Dermis blood vessel endothelial cell (primary cell): ENCODE data around the gene LTA4H. TPM values are rescaled to one million over a fixed set of nuclear protein-coding genes. Genes with fewer than 3 reads are reported as not detected.

Source experiments
- DNase-seq: peaks from one replicate; pipeline ENCODE4 v3.0.0; 2010
- total RNA-seq: library from RNA; depleted of rRNA; stranded (reverse); fragments of >200 nt; gene quantifications from 2 replicates; pipeline ENCODE4 v1.2.3, GENCODE V29; 2014

Gene LTA4H
- total RNA-seq, 1 donor from 2014 or later, result 137 TPM

GRCh38 chr12:96033549-96034389 is 1.6 kb downstream of the LTA4H start:
- DNase-seq, result no peak

- DNase-seq, result no peak
Measured at GRCh38 chr12:96029826-96030225, 5.6 kb downstream of the LTA4H start.

DNA sequence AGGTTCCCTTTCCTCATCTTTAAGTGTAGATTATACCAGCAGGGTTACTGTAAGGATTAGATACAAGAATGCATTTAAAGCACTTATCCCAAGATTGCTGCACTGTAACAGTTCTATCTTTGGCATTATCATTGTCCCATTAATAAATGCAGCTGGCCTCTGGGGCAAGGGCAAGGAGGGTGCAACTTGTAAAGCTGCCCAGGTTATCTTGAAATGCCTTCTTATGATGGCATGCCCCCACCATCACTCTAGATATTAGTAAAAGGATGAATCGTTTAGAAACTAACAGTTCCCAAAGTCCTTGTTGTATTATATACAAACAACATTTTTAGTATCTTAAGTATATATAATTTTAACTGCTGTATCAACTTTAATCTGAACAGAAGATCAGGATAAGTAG is 6.8 kb downstream of the LTA4H start:
- no peak for DNase-seq

- no peak for DNase-seq
Measured at GRCh38 chr12:96026331-96026730, 9.1 kb downstream of the LTA4H start.

DNA sequence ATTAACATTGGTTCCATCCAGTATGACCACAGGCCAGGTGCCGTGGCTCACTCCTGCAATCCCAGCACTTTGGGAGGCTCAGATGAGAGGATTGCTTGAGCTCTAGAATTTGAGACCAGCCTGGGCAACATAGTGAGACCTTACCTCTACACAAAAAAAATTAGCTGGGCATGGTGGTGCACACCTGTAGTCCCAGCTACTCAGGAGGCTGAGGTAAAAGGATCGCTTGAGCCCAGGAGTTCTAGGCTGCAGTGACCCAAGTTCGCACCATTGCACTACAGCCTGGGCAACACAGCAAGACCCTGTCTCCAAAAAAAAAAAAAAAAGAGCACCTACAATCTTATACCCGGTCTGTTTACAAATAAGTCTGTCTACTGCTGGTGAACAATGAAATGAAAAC is 9.9 kb downstream of the LTA4H start:
- DNase-seq, result no peak

DNA sequence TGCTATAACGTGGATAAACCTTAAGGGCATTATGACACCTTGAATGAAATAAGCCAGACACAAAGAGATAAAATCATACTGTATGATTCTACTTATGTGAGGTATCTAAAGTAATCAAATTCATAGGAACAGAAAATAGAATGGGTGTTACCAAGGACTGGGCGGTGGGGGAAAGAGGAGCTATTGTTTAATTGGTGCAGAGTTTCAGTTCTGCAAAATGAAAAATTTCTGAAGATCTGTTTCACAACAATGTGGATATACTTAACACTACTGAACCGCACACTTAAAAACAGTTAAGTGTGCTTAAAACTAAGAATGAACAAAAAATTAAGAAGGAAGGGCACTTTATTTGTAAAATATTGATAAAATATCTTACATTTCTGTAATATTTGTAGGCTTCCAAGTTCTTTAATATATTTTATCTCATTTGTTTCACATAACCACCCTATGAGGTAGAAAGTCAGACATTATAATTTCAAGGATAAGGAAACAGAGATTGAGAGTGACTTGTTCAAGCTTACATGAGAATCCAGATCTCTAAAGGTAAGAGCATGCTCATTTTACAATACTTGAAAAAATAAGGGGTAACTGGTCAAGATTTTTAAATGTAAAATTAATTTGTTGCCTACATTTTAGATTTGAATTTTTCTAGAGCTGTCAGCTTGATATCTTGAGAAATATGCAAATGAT is 14.9 kb downstream of the LTA4H start:
- no peak for DNase-seq

- DNase-seq, result peak; percentile 67
Measured at GRCh38 chr12:96015672-96016071, 19.7 kb downstream of the LTA4H start.

GRCh38 chr12:96014943-96015599 is 20.3 kb downstream of the LTA4H start:
- DNase-seq, result no peak

DNA sequence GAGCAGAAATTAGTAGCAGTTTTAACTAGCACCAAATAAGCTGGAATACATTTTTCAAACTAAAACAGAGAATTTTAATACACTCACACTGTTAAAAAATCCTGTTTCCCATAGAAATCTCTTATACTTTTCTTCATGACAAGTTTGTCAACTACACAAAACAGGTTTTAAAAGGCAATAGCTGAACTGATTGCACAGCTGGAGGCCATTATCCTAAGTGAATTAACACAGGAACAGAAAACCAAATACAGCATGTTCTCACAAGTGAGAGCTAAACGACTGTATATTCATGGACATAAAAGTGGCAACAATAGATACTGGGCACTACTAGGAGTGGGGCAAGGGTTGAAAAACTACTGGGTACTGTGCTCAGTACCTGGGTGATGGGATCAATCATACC is 27.7 kb downstream of the LTA4H start:
- DNase-seq, result no peak

GRCh38 chr12:96006727-96007126 is 28.7 kb downstream of the LTA4H start:
- DNase-seq, result no peak

- no peak for DNase-seq
Measured at GRCh38 chr12:96000858-96001257, 34.5 kb downstream of the LTA4H start.

GRCh38 chr12:95999484-95999883 is 35.9 kb downstream of the LTA4H start:
- no peak for DNase-seq

- DNase-seq, result peak; percentile 81
Measured at GRCh38 chr12:95998611-95999286, 36.6 kb downstream of the LTA4H start.

DNA sequence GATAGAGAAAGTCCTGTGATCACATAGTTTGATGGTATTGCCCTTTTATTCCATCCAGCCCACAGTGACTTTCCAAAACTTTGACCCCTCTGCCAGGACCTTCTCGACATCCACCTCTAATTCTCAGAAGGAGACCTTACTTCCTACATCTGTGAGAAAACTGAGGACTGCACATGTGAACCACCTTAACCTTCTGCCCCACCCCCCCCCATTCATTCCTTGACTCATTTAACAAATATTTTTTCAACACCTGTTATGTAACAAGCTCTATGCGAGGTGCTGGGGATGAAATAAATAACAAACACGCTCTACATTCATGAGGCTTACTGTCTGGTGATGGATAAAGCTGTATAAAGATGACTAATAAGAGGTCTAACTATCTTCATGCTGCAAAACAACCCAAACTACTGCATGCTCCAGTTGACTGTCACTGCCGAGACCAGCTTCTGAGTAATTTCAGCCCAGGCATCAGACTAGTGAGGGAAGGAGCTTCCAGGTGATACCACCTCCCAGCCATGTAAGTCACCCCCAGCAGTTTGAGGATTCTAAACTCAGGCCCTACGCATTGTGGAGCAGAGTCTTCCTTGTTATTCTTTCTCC is 37.4 kb downstream of the LTA4H start:
- no peak for DNase-seq

- DNase-seq, result no peak
Measured at GRCh38 chr12:95997276-95997675, 38.1 kb downstream of the LTA4H start.

GRCh38 chr12:95996034-95996658 is 39.2 kb downstream of the LTA4H start, which contains the start of gene HAL:
HAL (minus strand) TSS chr12:95996344; CDS start chr12:95995910, 434 bp downstream.
- no peak for DNase-seq

GRCh38 chr12:95995238-95996031 is 40.0 kb downstream of the LTA4H start:
- DNase-seq, result no peak

- no peak for DNase-seq
Measured at GRCh38 chr12:95994476-95994875, 40.9 kb downstream of the LTA4H start.

DNA sequence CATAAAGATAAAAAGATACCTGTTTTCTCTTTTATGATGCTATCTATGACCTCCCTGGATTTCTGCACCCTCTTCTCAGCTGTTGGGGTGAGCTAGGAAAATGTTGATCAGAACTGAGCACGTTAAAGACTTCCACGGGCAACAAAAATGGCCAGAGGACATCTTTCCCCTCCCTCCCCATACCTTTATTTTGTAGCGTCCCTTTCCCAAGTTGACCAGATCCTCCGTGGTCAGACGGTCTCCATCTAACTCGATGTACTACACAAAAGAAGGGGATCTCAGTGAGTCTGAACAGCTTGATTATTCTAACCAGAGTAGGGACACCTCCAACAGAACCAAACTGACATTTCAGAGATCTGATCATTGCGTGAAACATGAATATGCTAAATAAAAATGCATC is 41.5 kb downstream of the LTA4H start:
- DNase-seq, result no peak

GRCh38 chr12:95990136-95990535 is 45.3 kb downstream of the LTA4H start:
- DNase-seq, result no peak

DNA sequence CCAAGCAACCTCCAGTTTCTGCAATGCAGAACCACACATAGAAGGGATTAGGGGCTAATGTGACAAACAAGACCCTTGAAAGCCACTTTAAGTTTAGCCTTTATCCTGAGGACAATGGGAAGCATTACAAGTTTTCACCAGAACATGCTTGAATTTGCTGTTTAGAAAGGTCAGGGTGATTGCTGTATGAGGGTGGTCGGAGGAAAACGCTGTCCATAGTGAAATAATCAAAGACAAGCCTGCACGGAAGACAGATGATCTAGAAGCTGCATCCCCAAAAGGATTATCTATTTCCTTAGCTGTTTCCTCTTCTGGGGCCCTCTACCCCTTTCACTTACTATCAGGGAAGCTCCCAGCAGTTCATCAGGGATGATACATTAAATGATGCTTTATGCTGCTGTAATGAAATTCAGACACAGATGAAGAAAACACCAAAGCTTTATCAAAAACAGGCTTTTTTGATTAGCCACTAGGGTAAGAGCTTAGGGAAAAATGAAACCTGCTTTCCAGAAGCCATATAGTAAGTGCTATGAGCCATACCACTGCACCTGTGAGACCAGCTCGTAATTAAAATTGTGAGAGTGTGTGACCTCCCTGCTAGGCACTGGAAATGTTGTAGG is 45.8 kb downstream of the LTA4H start:
- no peak for DNase-seq
